ENCODE results near the gene CGB2. TPM values are rescaled to one million over a fixed set of nuclear protein-coding genes. Genes with fewer than 3 reads are reported as not detected.

The CGB2 gene
- total RNA-seq, 2 donors from 2014 or later = not detected

Other genes with a start within 250 kb of the CGB2 start
- gene BCAT2, start 220.9 kb upstream of the CGB2 start, total RNA-seq = 10 to 100 TPM; 39.7 to 54.3 TPM
- gene HSD17B14, start 195.4 kb upstream of the CGB2 start, total RNA-seq = 1 to 10 TPM in 1 of 2 donors, not detected in 1; 1.6 TPM
- 10 to 100 TPM in 1 of 2 donors, 1 to 10 TPM in 1; 6.5 to 17.6 TPM for gene PLEKHA4, start 163.3 kb upstream of the CGB2 start, total RNA-seq
- gene PPP1R15A, start 159.5 kb upstream of the CGB2 start, total RNA-seq = 100 to 1,000 TPM in 1 of 2 donors, 10 to 100 TPM in 1; 75.1 to 129 TPM
- gene TULP2, start 133.1 kb upstream of the CGB2 start, total RNA-seq = not detected
- gene NUCB1, start 131.6 kb upstream of the CGB2 start, total RNA-seq = 100 to 1,000 TPM; 158 to 184 TPM
- gene DHDH, start 98.2 kb upstream of the CGB2 start, total RNA-seq = 1 to 10 TPM; 1.2 to 3.8 TPM
- gene BAX, start 77.0 kb upstream of the CGB2 start, total RNA-seq = 100 to 1,000 TPM; 286 to 464 TPM
- gene FTL, start 66.6 kb upstream of the CGB2 start, total RNA-seq = 1,000 to 10,000 TPM; 1,320 to 1,710 TPM
- gene GYS1, start 38.6 kb upstream of the CGB2 start, total RNA-seq = 10 to 100 TPM; 50.8 to 99.9 TPM
- gene RUVBL2, start 38.0 kb upstream of the CGB2 start, total RNA-seq = 100 to 1,000 TPM; 100 to 166 TPM
- not detected for gene LHB, start 14.8 kb upstream of the CGB2 start, total RNA-seq
- gene CGB3, start 7.6 kb upstream of the CGB2 start, total RNA-seq = not detected
- gene CGB1, start 5.0 kb downstream of the CGB2 start, total RNA-seq = not detected
- gene CGB5, start 12.0 kb downstream of the CGB2 start, total RNA-seq = not detected
- not detected for gene CGB8, start 17.2 kb downstream of the CGB2 start, total RNA-seq
- gene CGB7, start 25.9 kb downstream of the CGB2 start, total RNA-seq = under 1 TPM in 1 of 2 donors, not detected in 1; 0.32 TPM
- not detected for gene NTF4, start 32.9 kb downstream of the CGB2 start, total RNA-seq
- gene KCNA7, start 40.8 kb downstream of the CGB2 start, total RNA-seq = not detected
- 100 to 1,000 TPM; 114 to 204 TPM for gene SNRNP70, start 53.6 kb downstream of the CGB2 start, total RNA-seq
- gene LIN7B, start 82.5 kb downstream of the CGB2 start, total RNA-seq = 1 to 10 TPM; 4.1 to 4.7 TPM
- gene C19orf73, start 87.3 kb downstream of the CGB2 start, total RNA-seq = 1 to 10 TPM in 1 of 2 donors, under 1 TPM in 1; 0.50 to 1.3 TPM
- gene PPFIA3, start 87.7 kb downstream of the CGB2 start, total RNA-seq = 1 to 10 TPM; 3.6 to 3.9 TPM
- not detected for gene HRC, start 123.5 kb downstream of the CGB2 start, total RNA-seq
- under 1 TPM in 1 of 2 donors, not detected in 1; 0.52 TPM for gene TRPM4, start 125.9 kb downstream of the CGB2 start, total RNA-seq

All from activated T-helper 17 cell treated with anti-CD3 and anti-CD28 coated beads, Interleukin-2, amount 50 U/mL, for 72 hours (primary cell).